ENCODE measurements around the gene TRAF3IP1. TPM values are rescaled to one million over a fixed set of nuclear protein-coding genes. Genes with fewer than 3 reads are reported as not detected.
A peak's percentile ranks its signal among the peaks of the same experiment; 100 is the strongest.
"Not testable (repeated sequence)": the region's sequence is repeated elsewhere in the genome, so short reads cannot be mapped to it uniquely, and the experiment has no call there.

The TRAF3IP1 gene
- total and polyA plus RNA-seq, 10 donors = 2.6 to 19.2 (median 8.8) TPM

DNA sequence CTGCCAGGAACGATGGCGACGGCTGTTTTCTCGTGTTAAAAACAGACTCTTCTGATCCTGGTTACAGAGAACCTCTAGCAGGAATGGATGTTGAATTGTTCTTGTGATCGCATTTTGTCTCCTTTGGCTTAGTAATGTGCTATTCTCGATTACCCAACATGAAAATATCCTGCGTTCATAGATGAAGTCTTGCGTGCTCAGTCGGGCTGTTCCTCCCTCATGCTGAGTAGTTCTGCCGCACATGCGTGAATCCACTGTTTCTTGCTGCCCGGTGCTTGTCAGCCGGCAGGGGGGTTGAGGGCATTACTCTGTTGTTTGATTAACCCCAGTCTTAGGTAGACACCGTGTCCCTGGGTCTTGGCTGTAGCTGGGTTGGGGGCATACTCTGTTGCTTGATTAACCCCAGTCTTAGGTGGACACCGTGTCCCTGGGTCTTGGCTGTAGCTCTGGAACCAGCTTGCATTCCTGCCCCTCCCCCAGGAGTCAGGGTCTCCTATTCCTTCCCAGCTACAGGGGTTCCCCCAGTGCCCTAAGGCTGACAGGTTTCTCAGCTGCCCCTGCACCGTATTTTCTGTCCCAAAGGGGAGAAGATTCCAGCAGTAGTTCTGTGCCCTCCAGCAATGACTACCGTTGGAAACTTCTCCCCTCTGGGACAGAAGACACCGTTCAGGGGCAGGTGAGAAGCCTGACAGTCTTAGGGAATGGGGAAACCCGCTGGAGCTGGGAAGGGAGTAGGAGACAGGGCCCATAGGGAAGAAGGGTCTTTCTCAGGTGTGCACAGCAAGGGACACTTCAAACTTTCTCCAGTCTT, 84.3 kb downstream of the TRAF3IP1 start:
- TF ChIP-seq POLR2A (IDR thresholded peaks at IDR 0.05) = no peak
- TF ChIP-seq POLR2AphosphoS5 (IDR thresholded peaks at IDR 0.05) = no peak
- TF ChIP-seq, protein P1, sequence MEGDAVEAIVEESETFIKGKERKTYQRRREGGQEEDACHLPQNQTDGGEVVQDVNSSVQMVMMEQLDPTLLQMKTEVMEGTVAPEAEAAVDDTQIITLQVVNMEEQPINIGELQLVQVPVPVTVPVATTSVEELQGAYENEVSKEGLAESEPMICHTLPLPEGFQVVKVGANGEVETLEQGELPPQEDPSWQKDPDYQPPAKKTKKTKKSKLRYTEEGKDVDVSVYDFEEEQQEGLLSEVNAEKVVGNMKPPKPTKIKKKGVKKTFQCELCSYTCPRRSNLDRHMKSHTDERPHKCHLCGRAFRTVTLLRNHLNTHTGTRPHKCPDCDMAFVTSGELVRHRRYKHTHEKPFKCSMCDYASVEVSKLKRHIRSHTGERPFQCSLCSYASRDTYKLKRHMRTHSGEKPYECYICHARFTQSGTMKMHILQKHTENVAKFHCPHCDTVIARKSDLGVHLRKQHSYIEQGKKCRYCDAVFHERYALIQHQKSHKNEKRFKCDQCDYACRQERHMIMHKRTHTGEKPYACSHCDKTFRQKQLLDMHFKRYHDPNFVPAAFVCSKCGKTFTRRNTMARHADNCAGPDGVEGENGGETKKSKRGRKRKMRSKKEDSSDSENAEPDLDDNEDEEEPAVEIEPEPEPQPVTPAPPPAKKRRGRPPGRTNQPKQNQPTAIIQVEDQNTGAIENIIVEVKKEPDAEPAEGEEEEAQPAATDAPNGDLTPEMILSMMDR (IDR thresholded peaks at IDR 0.05 in 8 of 11, conservative IDR thresholded peaks at IDR 0.05 in 3 of 11) = no peak
- Histone ChIP-seq H3K27me3 (replicated peaks in 1 of 7) (no peaks in the 10 kb centered on the region), H3K4me1 (no peaks in the 10 kb centered on the region), H3K9me3 (no peaks in the 10 kb centered on the region), H3K36me3 (peaks cover 0 to 35% (median 4%) of the 10 kb centered on the region in 6 donors), H3K27ac (peak overlapping the region in 3 of 8 donors; percentile 28 to 64 (median 31)), H3K4me3 (no peak overlapping the region)
- intact Hi-C loops (cut with DNase I; ENCODE audit: low total_unique reads) = no loop called here
- no peak for DNase-seq
- 91 to 97% (median 93%) methylated on average over 19 of the region's 19 CpGs for WGBS, 5 donors

GRCh38 chr2:238405217-238405555, 84.9 kb downstream of the TRAF3IP1 start:
- Histone ChIP-seq H3K27ac (peak overlapping the region in 3 of 8 donors; percentile 28 to 64 (median 31)), H3K36me3 (peaks cover 0 to 29% (median under 1%) of the 10 kb centered on the region in 6 donors)
- intact Hi-C loops (cut with DNase I; ENCODE audit: low total_unique reads); H3K4me1 ChIP-seq; DNase-seq; H3K4me3 ChIP-seq; H3K9me3 ChIP-seq; H3K27me3 ChIP-seq (replicated peaks in 1 of 7): not testable (repeated sequence)
- 94 to 98% (median 96%) methylated on average over 4 of the region's 4 CpGs for WGBS, 5 donors

DNA sequence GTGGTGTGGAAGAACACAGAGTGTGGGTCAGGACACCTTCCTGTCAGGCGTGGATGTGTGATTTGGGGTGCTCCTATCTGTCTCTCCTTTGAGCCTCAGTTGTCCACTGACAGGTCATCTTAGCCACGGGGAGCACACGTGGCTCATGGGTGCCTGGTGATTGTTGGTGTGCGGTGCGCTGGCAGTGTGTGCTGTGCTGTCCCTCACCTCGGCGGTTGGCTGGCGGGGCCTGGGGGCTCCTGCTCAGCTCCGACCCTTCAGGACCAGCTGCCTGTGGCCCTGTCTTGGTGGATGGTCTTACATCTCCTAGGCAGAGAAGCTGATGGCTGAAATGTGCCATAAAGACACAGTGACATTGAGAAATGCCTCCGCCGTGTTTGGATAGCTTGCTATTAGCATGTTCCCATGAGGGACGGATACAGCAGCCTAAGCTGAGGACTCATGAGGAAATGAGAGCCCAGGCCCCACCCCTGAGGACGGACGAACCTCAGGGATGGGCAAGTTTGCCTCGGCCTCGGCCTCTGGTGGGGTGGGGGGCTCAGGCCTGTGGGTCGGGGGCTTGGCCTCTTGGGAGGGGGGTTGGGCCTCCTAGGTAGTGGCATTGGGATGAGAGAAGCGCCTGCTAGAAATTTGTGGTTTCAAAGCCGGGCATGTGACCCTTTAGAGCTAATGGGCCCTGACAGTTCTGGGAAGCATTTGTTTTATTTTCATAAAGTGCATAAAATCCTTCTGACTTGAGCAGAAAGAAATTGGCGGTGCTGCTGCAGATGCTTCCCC, 86.1 kb downstream of the TRAF3IP1 start:
- Histone ChIP-seq H3K4me3 (no peak overlapping the region), H3K4me1 (no peaks in the 10 kb centered on the region), H3K9me3 (no peaks in the 10 kb centered on the region), H3K36me3 (peaks cover 0 to 21% (median 0%) of the 10 kb centered on the region in 6 donors), H3K27me3 (replicated peaks in 1 of 7) (no peaks in the 10 kb centered on the region), H3K27ac (peak overlapping the region in 4 of 8 donors; percentile 28 to 64 (median 31))
- WGBS, 5 donors = 80 to 92% (median 86%) methylated on average over 15 to 20 of the region's 20 CpGs
- no peak for DNase-seq
- intact Hi-C loops (cut with DNase I; ENCODE audit: low total_unique reads) = no loop called here
- no peak for TF ChIP-seq POLR2AphosphoS5 (IDR thresholded peaks at IDR 0.05)

- no peak overlapping the region for H3K4me3 ChIP-seq
- H3K36me3 ChIP-seq = peaks cover 0 to 16% (median 0%) of the 10 kb centered on the region in 6 donors
- TF ChIP-seq, protein P1 (IDR thresholded peaks at IDR 0.05 in 8 of 11, conservative IDR thresholded peaks at IDR 0.05 in 3 of 11) = no peak
- TF ChIP-seq POLR2A (IDR thresholded peaks at IDR 0.05) (no peak), POLR2AphosphoS5 (IDR thresholded peaks at IDR 0.05) (no peak)
- no peak overlapping the region for H3K27ac ChIP-seq
- no peaks in the 10 kb centered on the region for H3K9me3 ChIP-seq
- 74 to 82% (median 78%) methylated on average over 8 of the region's 8 CpGs for WGBS, 5 donors
- no peaks in the 10 kb centered on the region for H3K4me1 ChIP-seq
- intact Hi-C loops (cut with DNase I; ENCODE audit: low total_unique reads) = no loop called here
- H3K27me3 ChIP-seq (replicated peaks in 1 of 7) = no peaks in the 10 kb centered on the region
- no peak for DNase-seq
These were observed 86.6 kb downstream of the TRAF3IP1 start for GRCh38 chr2:238406998-238407285.

DNA sequence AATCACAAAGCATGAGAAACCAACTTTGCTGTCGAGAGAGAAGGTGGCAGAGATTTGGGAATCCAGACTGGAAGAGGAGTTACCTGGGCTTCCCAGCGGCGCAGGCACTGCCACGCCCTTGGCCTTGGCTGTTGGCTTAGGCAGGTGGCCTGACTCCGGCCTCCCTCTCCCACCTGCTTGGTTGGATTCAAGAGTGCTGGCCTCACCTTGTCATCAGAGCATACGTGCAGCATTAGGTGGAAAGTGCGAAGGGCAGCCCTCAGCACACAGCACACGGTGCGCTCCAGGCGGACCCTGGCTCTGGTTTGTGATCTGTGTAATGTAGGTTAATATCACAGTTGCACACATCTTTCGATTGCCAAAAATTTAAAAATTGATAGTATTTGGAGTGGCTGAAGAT, 87.2 kb downstream of the TRAF3IP1 start:
- H3K4me3 ChIP-seq = no peak overlapping the region
- intact Hi-C loops (cut with DNase I; ENCODE audit: low total_unique reads) = no loop called here
- no peak for TF ChIP-seq POLR2AphosphoS5 (IDR thresholded peaks at IDR 0.05)
- TF ChIP-seq, protein P1 (IDR thresholded peaks at IDR 0.05 in 8 of 11, conservative IDR thresholded peaks at IDR 0.05 in 3 of 11) = no peak
- no peak for TF ChIP-seq POLR2A (IDR thresholded peaks at IDR 0.05)
- DNase-seq = no peak
- no peak overlapping the region for H3K27ac ChIP-seq
- H3K36me3 ChIP-seq = peaks cover 0 to 16% (median 0%) of the 10 kb centered on the region in 6 donors
- H3K4me1 ChIP-seq = no peaks in the 10 kb centered on the region
- no peaks in the 10 kb centered on the region for H3K9me3 ChIP-seq
- 91 to 95% (median 93%) methylated on average over 11 of the region's 11 CpGs for WGBS, 5 donors
- H3K27me3 ChIP-seq (replicated peaks in 1 of 7) = no peaks in the 10 kb centered on the region

Data from spleen (tissue), 11 donors.